ENCODE results near the gene RASL12. TPM values are rescaled to one million over a fixed set of nuclear protein-coding genes. Genes with fewer than 3 reads are reported as not detected.

RASL12 gene
- total and polyA plus RNA-seq, 2 of the 8 experiments (the other 6 are each of a cell fraction or from before 2014, with no cell fraction given): 9.5 to 10.3 TPM

GRCh38 chr15:65069179-65069578, 1.4 kb upstream of the RASL12 start:
- Histone ChIP-seq H2BK15ac (ENCODE audit: low read length) (no peak overlapping the region), H3K36me3 (ENCODE audit: control insufficient read depth in 2 of 4, insufficient read depth in 4 of 4, low read length in 3 of 4) (no peaks in the 10 kb centered on the region), H2BK120ac (replicated peaks; ENCODE audit: low read depth, low read length) (no peak overlapping the region), H4K8ac (ENCODE audit: extremely low read depth, insufficient read depth, low read length) (no peak overlapping the region), H3K9me3 (ENCODE audit: insufficient read depth in 2 of 2, low read depth in 1 of 2, low read length in 1 of 2) (peaks cover 3% of the 10 kb centered on the region in 2 experiments; a peak in 2 of 4 replicates), H2AFZ (ENCODE audit: low read length) (no peak overlapping the region), H3K27ac (ENCODE audit: low read depth, low read length) (no peak overlapping the region), H4K91ac (replicated peaks; ENCODE audit: insufficient read length, low read length) (no peak overlapping the region), H3K14ac (ENCODE audit: insufficient read length) (no peak overlapping the region), H4K5ac (ENCODE audit: insufficient read length, low read depth, low read length) (no peak overlapping the region), H3K4me1 (replicated peaks in 1 of 4; ENCODE audit: control insufficient read depth in 3 of 4, insufficient read depth in 4 of 4, low read length in 3 of 4) (peaks cover 5 to 19% (median 7%) of the 10 kb centered on the region in 4 experiments), H3K4ac (replicated peaks; ENCODE audit: insufficient read length, low read depth, low read length) (no peak overlapping the region), H3K9ac (replicated peaks in 1 of 4; ENCODE audit: extremely low read depth in 1 of 4, low read depth in 3 of 4, low read length in 3 of 4) (no peak overlapping the region), H2BK20ac (ENCODE audit: low read length) (no peak overlapping the region), H3K4me2 (ENCODE audit: insufficient read depth in 1 of 2, low read depth in 2 of 2, low read length in 2 of 2) (no peak overlapping the region), H3K18ac (ENCODE audit: extremely low read depth, low read length) (no peak overlapping the region), H3K56ac (replicated peaks; ENCODE audit: insufficient read length, low read depth, low read length) (no peak overlapping the region), H3K79me2 (ENCODE audit: control insufficient read depth in 1 of 2, insufficient read depth in 2 of 2, low read length in 2 of 2) (no peaks in the 10 kb centered on the region; a peak in 1 of 4 replicates), H4K20me1 (replicated peaks in 1 of 2; ENCODE audit: control insufficient read depth in 1 of 2, insufficient read depth in 2 of 2, low read length in 2 of 2) (no peaks in the 10 kb centered on the region), H2BK12ac (ENCODE audit: low read depth, low read length) (no peak overlapping the region), H3K27me3 (replicated peaks in 1 of 4; ENCODE audit: control insufficient read depth in 3 of 4, extremely low read depth in 1 of 4, insufficient read depth in 3 of 4, low read length in 3 of 4) (peaks cover 0 to 6% (median 1%) of the 10 kb centered on the region in 4 experiments; a peak in 3 of 7 replicates), H3K79me1 (ENCODE audit: low read depth, low read length) (peaks cover 3% of the 10 kb centered on the region; the same call in 1 of the 2 replicates), H2BK5ac (ENCODE audit: low read depth, low read length) (no peak overlapping the region), H3K4me3 (ENCODE audit: extremely low read depth in 1 of 4, insufficient read depth in 2 of 4, low read depth in 3 of 4, low read length in 4 of 4) (no peak overlapping the region), H2AK5ac (ENCODE audit: low read depth, low read length) (no peak overlapping the region), H3K23me2 (ENCODE audit: low read depth, low read length) (peaks cover 6% of the 10 kb centered on the region; the same call in 1 of the 2 replicates), H3K23ac (ENCODE audit: insufficient read length) (no peak overlapping the region)
- FAIRE-seq (no peak), DNase-seq (ENCODE audit: low read depth in 1 of 2, low spot score in 2 of 2) (no peak)
- WGBS, 2 experiments (ENCODE audit: extremely low coverage in 1 of 2, insufficient coverage in 1 of 2, insufficient read length in 1 of 2, insufficient replicate concordance in 2 of 2, low coverage in 1 of 2, low lambda C conversion rate in 2 of 2, missing lambda C conversion rate in 1 of 2): 70% methylated on average over 1 of the region's 1 CpG; no CpG with 5 or more reads in 1 of the 2 experiments
- TF ChIP-seq SAP30 (IDR thresholded peaks at IDR 0.05; ENCODE audit: insufficient read depth, insufficient replicate concordance, low read length): no peak
- POLR2A ChIA-PET (ENCODE audit: partially characterized antibody): interaction anchor here (0.6 to 8.0 kb wide), 4 partner anchors 13 to 462 kb away, joined by 3 to 93 read pairs (median 3); partner anchors contain the start of gene KBTBD13
- CTCF ChIA-PET (ENCODE audit: partially characterized antibody): interaction anchor here (0.6 to 33.2 kb wide), 6 partner anchors 5 to 429 kb away, joined by 3 to 1213 read pairs (median 22); partner anchors contain the start of genes KBTBD13, RASL12 and SLC51B
